ENCODE measurements around the gene TXNDC2.
"Not testable (repeated sequence)": the region's sequence is repeated elsewhere in the genome, so short reads cannot be mapped to it uniquely, and the experiment has no call there.

TXNDC2 gene

DNA sequence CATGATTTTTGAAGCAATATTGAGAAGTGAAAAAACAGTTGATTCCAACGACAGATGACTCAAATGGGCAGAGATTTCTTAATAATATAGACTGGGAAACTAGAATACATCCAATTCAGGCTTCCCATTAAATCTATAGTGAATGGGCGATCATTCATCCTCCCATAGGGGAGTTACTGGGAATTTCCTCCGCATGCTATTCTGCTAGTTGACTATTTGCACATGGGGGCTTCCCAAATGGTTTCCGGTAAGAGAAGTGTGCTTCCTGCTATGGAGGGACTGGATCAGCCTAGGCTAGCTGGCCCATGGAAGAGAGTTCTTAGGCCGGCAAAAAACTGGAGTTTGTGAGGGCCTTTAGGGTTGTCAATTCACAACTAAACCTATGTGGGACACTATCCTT, 25.5 kb downstream of the TXNDC2 start:
- Histone ChIP-seq H3K4me1 (ENCODE audit: control insufficient read depth, insufficient read depth, low read length) (no peaks in the 10 kb centered on the region), H3K9ac (ENCODE audit: low read length) (no peak overlapping the region), H3K36me3 (ENCODE audit: control insufficient read depth, insufficient read depth, low read length) (no peaks in the 10 kb centered on the region), H3K4me3 (ENCODE audit: low read length) (no peak overlapping the region), H3K9me3 (ENCODE audit: control insufficient read depth, low read length) (no peaks in the 10 kb centered on the region), H3K27me3 (ENCODE audit: control insufficient read depth, insufficient read depth, low read length) (no peaks in the 10 kb centered on the region)

- not testable (repeated sequence) for H3K9me3 ChIP-seq (ENCODE audit: control insufficient read depth, low read length); H3K36me3 ChIP-seq (ENCODE audit: control insufficient read depth, insufficient read depth, low read length); H3K4me1 ChIP-seq (ENCODE audit: control insufficient read depth, insufficient read depth, low read length); H3K27me3 ChIP-seq (ENCODE audit: control insufficient read depth, insufficient read depth, low read length); H3K4me3 ChIP-seq (ENCODE audit: low read length); H3K9ac ChIP-seq (ENCODE audit: low read length)
Observed at GRCh38 chr18:9912285-9912684, 26.5 kb downstream of the TXNDC2 start.

DNA sequence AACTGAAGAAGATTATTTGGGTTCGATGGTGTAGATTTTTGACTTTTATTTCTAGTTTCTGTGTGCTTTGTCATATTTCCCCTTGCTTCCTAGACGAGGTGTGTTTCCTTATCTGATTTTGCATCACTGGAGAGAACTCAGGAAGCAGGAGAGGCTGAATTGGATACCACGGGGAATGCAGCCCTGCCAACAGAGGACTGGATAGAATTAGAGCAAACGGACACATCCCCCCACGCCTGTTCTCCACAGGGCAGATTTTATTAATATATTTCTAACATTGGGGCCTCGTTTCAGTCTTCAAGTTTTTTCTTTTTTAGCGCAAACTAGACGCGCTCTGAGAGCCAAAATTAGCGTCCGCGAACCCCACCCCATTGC, 27.4 kb downstream of the TXNDC2 start:
- H3K9ac ChIP-seq (ENCODE audit: low read length), result peak overlapping the region; percentile 93
- no peaks in the 10 kb centered on the region for H3K27me3 ChIP-seq (ENCODE audit: control insufficient read depth, insufficient read depth, low read length)
- peak overlapping the region; percentile 89 for H3K4me3 ChIP-seq (ENCODE audit: low read length)
- no peaks in the 10 kb centered on the region for H3K9me3 ChIP-seq (ENCODE audit: control insufficient read depth, low read length)
- peaks cover 5% of the 10 kb centered on the region for H3K4me1 ChIP-seq (ENCODE audit: control insufficient read depth, insufficient read depth, low read length)
- no peaks in the 10 kb centered on the region for H3K36me3 ChIP-seq (ENCODE audit: control insufficient read depth, insufficient read depth, low read length)

- Histone ChIP-seq H3K27me3 (ENCODE audit: control insufficient read depth, insufficient read depth, low read length) (no peaks in the 10 kb centered on the region), H3K36me3 (ENCODE audit: control insufficient read depth, insufficient read depth, low read length) (no peaks in the 10 kb centered on the region), H3K4me3 (ENCODE audit: low read length) (peak within 1 kb of the TSS; percentile 89), H3K4me1 (ENCODE audit: control insufficient read depth, insufficient read depth, low read length) (peaks cover 11% of the 10 kb centered on the region), H3K9ac (ENCODE audit: low read length) (peak within 1 kb of the TSS; percentile 93), H3K9me3 (ENCODE audit: control insufficient read depth, low read length) (no peaks in the 10 kb centered on the region)
Observed at GRCh38 chr18:9913526-9914333, 28.0 kb downstream of the TXNDC2 start, which contains the start of gene VAPA. VAPA (plus strand) TSS chr18:9914016; CDS start chr18:9914257, 241 bp downstream.

- peak overlapping the region; percentile 89 for H3K4me3 ChIP-seq (ENCODE audit: low read length)
- H3K9ac ChIP-seq (ENCODE audit: low read length), result peak overlapping the region; percentile 93
- no peaks in the 10 kb centered on the region for H3K9me3 ChIP-seq (ENCODE audit: control insufficient read depth, low read length)
- no peaks in the 10 kb centered on the region for H3K36me3 ChIP-seq (ENCODE audit: control insufficient read depth, insufficient read depth, low read length)
- H3K4me1 ChIP-seq (ENCODE audit: control insufficient read depth, insufficient read depth, low read length), result peaks cover 14% of the 10 kb centered on the region
- no peaks in the 10 kb centered on the region for H3K27me3 ChIP-seq (ENCODE audit: control insufficient read depth, insufficient read depth, low read length)
Observed at GRCh38 chr18:9914334-9914583, 28.5 kb downstream of the TXNDC2 start.

- H3K9ac ChIP-seq (ENCODE audit: low read length), result peak overlapping the region; percentile 77
- peaks cover 19% of the 10 kb centered on the region for H3K4me1 ChIP-seq (ENCODE audit: control insufficient read depth, insufficient read depth, low read length)
- H3K27me3 ChIP-seq (ENCODE audit: control insufficient read depth, insufficient read depth, low read length), result no peaks in the 10 kb centered on the region
- H3K4me3 ChIP-seq (ENCODE audit: low read length), result peak overlapping the region; percentile 83
- no peaks in the 10 kb centered on the region for H3K9me3 ChIP-seq (ENCODE audit: control insufficient read depth, low read length)
- H3K36me3 ChIP-seq (ENCODE audit: control insufficient read depth, insufficient read depth, low read length), result no peaks in the 10 kb centered on the region
Observed at GRCh38 chr18:9914584-9915290, 29.0 kb downstream of the TXNDC2 start.

DNA sequence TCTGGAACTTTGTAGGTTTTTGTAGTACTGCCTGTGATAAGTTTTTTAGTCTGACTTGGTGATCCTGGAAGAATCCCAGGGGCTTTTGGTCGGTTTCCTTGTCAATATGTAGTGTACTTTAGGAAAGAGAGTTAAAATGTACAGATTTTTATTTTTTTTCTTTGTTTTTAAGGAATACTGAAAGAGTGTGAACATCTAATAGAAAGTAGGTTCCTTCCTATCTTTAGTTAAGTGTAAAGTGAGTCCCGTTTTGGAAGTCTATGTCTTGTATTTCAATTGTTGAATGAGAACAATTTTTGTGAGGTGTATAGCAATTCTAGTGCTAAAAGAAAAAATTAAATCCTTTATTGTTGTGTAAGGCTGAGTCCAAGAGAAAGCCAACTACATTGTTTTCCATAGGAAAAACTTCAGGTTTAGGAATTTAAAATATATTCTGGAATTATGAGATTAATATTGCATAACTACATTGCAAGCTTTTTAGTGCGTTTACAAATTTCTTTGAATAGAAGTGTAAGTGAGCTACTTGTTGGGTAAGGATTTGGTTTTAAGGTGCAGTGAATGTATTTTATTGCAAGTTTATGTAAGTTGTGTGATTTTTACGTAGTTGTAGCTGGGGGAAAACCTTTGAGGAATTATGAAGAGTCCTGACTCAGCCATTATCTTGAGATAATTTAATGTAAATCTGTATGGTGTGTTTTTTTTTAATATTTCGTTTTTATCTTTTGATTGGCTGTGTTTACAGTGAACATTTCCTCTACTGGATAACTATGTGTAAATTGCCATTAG, 29.7 kb downstream of the TXNDC2 start:
- Histone ChIP-seq H3K4me1 (ENCODE audit: control insufficient read depth, insufficient read depth, low read length) (peaks cover 27% of the 10 kb centered on the region), H3K27me3 (ENCODE audit: control insufficient read depth, insufficient read depth, low read length) (no peaks in the 10 kb centered on the region), H3K36me3 (ENCODE audit: control insufficient read depth, insufficient read depth, low read length) (no peaks in the 10 kb centered on the region), H3K9ac (ENCODE audit: low read length) (peak overlapping the region; percentile 77), H3K9me3 (ENCODE audit: control insufficient read depth, low read length) (no peaks in the 10 kb centered on the region), H3K4me3 (ENCODE audit: low read length) (peak overlapping the region; percentile 83)

DNA sequence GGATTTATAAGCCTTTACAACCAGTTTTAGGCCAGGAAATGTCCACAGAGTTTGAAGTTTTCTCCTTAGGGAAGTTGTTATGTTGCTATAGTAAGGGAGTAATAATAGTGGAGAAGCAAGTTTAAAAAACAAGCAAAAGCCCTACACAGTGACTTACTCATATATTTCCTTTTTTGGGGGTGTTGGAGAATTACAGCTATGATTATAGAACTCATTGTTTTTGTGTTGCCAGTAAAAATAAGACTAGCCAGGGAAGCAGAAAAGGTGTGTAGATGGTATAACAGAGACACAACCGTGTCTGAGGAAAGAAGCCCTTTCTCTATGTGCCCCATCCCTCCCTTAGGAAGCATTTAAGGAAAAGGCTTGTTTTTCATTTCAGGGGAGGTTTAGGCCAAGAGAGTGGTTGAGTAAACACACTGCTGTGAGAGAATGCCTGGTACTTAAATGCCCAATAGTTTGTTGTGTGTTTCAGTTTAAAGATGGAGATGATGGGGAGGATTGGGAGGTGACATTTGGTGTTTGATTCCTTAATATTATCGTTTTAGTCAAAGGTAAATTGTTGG, 30.4 kb downstream of the TXNDC2 start:
- Histone ChIP-seq H3K27me3 (ENCODE audit: control insufficient read depth, insufficient read depth, low read length) (no peaks in the 10 kb centered on the region), H3K4me3 (ENCODE audit: low read length) (no peak overlapping the region), H3K9me3 (ENCODE audit: control insufficient read depth, low read length) (no peaks in the 10 kb centered on the region), H3K9ac (ENCODE audit: low read length) (no peak overlapping the region), H3K36me3 (ENCODE audit: control insufficient read depth, insufficient read depth, low read length) (no peaks in the 10 kb centered on the region), H3K4me1 (ENCODE audit: control insufficient read depth, insufficient read depth, low read length) (peaks cover 31% of the 10 kb centered on the region)

DNA sequence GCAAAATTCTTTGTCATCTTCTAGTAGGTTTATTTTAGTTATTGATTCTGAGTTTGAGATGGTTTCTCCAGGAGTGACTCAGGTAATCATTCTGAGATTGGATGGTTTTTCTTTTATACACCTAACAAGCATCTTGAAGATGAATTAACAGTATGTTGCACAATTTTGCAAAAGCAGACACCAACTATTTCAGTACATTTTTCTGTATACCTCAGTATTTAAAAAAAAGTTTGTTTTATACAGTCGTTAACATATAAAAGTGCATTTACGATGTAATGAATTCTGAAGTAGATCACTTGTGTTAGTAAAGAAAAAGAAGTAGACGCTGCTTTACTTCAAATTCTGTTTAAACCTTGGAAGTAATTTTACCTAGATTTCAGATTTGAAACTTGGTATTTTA, 31.0 kb downstream of the TXNDC2 start:
- H3K4me1 ChIP-seq (ENCODE audit: control insufficient read depth, insufficient read depth, low read length), result peaks cover 31% of the 10 kb centered on the region

GRCh38 chr18:9918016-9918680, 32.4 kb downstream of the TXNDC2 start:
- Histone ChIP-seq H3K36me3 (ENCODE audit: control insufficient read depth, insufficient read depth, low read length) (no peaks in the 10 kb centered on the region), H3K9ac (ENCODE audit: low read length) (no peak overlapping the region), H3K4me1 (ENCODE audit: control insufficient read depth, insufficient read depth, low read length) (peaks cover 31% of the 10 kb centered on the region), H3K27me3 (ENCODE audit: control insufficient read depth, insufficient read depth, low read length) (no peaks in the 10 kb centered on the region), H3K4me3 (ENCODE audit: low read length) (no peak overlapping the region), H3K9me3 (ENCODE audit: control insufficient read depth, low read length) (no peaks in the 10 kb centered on the region)

More for the DNA sequence above, 31.0 kb downstream of the TXNDC2 start:
- no peaks in the 10 kb centered on the region for H3K36me3 ChIP-seq (ENCODE audit: control insufficient read depth, insufficient read depth, low read length)
- no peaks in the 10 kb centered on the region for H3K9me3 ChIP-seq (ENCODE audit: control insufficient read depth, low read length)
- H3K9ac ChIP-seq (ENCODE audit: low read length), result no peak overlapping the region
- H3K27me3 ChIP-seq (ENCODE audit: control insufficient read depth, insufficient read depth, low read length), result no peaks in the 10 kb centered on the region
- H3K4me3 ChIP-seq (ENCODE audit: low read length), result no peak overlapping the region

DNA sequence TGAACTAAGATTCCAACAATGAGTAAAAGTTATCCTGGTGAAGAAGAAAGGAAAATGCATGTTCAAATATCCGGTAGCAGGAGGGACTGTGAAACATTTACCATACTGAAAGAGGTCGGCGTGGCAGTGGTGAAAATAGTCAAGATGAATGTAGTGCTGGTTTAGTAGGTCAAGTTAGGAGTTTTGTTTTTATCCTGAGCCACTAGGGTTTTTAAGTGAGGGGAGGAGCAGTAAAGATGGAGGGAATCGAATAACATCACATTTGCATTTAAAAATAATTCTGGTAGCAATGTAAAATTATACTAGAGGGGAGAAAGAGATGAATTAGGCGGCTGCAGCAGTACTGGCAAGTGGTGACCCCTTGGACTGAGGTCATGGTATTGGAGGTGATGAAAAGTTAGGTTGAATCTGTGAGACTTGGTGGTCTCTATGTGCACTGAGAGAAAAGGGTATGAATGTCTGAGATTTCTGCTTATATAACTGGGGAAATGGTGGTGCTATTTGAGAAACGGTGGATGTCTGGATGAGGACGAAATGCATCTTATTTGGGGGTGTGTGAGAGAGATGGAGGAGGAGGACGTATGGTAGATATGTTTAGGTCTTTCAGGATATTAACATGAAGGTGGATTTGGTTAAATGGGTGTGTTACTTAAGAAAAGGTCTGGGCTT, 33.9 kb downstream of the TXNDC2 start:
- Histone ChIP-seq H3K27me3 (ENCODE audit: control insufficient read depth, insufficient read depth, low read length) (no peaks in the 10 kb centered on the region), H3K4me1 (ENCODE audit: control insufficient read depth, insufficient read depth, low read length) (peaks cover 31% of the 10 kb centered on the region), H3K4me3 (ENCODE audit: low read length) (no peak overlapping the region), H3K9me3 (ENCODE audit: control insufficient read depth, low read length) (no peaks in the 10 kb centered on the region), H3K36me3 (ENCODE audit: control insufficient read depth, insufficient read depth, low read length) (no peaks in the 10 kb centered on the region), H3K9ac (ENCODE audit: low read length) (no peak overlapping the region)

All from mucosa of stomach (tissue), 1 donor.